Skeletal muscle tissue (tissue), 1 donor: ENCODE measurements around the gene AASDHPPT. TPM values are rescaled to one million over a fixed set of nuclear protein-coding genes. Genes with fewer than 3 reads are reported as not detected.

ENCODE experiments used
- total RNA-seq: library from RNA; depleted of rRNA; stranded (reverse); fragments of >200 nt; gene quantifications from one replicate; pipeline ENCODE4 v1.2.3, GENCODE V29; 2014

The AASDHPPT gene
- total RNA-seq, 1 donor from 2014 or later: 43.3 TPM

Other genes with a start within 250 kb of the AASDHPPT start
- 20.9 TPM for gene MSANTD4, start 55.4 kb upstream of the AASDHPPT start, total RNA-seq
- gene KBTBD3, start 315 bp upstream of the AASDHPPT start, total RNA-seq: 3.1 TPM